Breast epithelium (tissue), 4 donors: Measurements from ENCODE around the gene TMEM150B. TPM values are rescaled to one million over a fixed set of nuclear protein-coding genes. Genes with fewer than 3 reads are reported as not detected.

ENCODE experiments used
- DNase-seq, 2 donors: peaks; one replicate each; pipeline ENCODE4 v3.0.0-alpha.2; 2019; ENCODE audit warnings: low spot score in 2 of 2
- H3K27ac ChIP-seq, 2 donors: fragments of 200-600 bp; sonication (generic) in 1 of 2; one replicate each; pipeline ENCODE4 v1.5.1; 2016 to 2019; ENCODE audit warnings: mild to moderate bottlenecking in 1 of 2
- H3K27me3 ChIP-seq, 2 donors: fragments of 200-600 bp; sonication (generic) in 1 of 2; one replicate each; pipeline versions ENCODE4 v1.5.1 to v1.6.0; 2017 to 2019; ENCODE audit warnings: control low read depth in 1 of 2, mild to moderate bottlenecking in 1 of 2
- H3K36me3 ChIP-seq: fragments of 200-600 bp; one replicate; pipeline ENCODE4 v1.5.1; 2019
- H3K4me1 ChIP-seq, 2 donors: fragments of 200-600 bp; sonication (generic); one replicate each; pipeline ENCODE4 v1.5.1; 2016 to 2019; ENCODE audit warnings: control low read depth in 1 of 2
- H3K4me3 ChIP-seq, 3 donors: fragments of 200-600 bp; sonication (generic); 1 replicate in 2 of 3; 2 replicates in 1 of 3; pipeline ENCODE4 v1.5.1; 2016 to 2019; ENCODE audit warnings: mild to moderate bottlenecking in 3 of 3, moderate library complexity in 2 of 3
- H3K9me3 ChIP-seq, 2 donors: fragments of 200-600 bp; sonication (generic) in 1 of 2; one replicate each; pipeline ENCODE4 v1.5.1; 2016 to 2019; ENCODE audit warnings: control low read depth in 1 of 2
- POLR2A ChIP-seq: fragments of 450-650 bp; IDR thresholded peaks from one replicate; pipeline ENCODE4 v1.6.1; 2016; ENCODE audit warnings: antibody characterized with exemption, mild to moderate bottlenecking, moderate library complexity
- POLR2AphosphoS5 ChIP-seq, 3 donors: sonication (generic); formaldehyde crosslinking; IDR thresholded peaks; one replicate each; pipeline ENCODE4 v1.6.1; 2017; ENCODE audit warnings: antibody characterized with exemption in 3 of 3
- intact Hi-C: fragments of 100-400 bp; cut with DNase I; formaldehyde crosslinking; loops from one replicate; pipeline ENCODE4 v1.15.1; 2023; ENCODE audit warnings: low total_unique reads
- total RNA-seq, 3 donors: library from RNA; depleted of rRNA; stranded (reverse); fragments of >200 nt; gene quantifications; one replicate each; pipeline ENCODE4 v1.1.0, GENCODE V29; 2016
- TF ChIP-seq, protein P1 (sequence below), 3 donors: fragments of 450-650 bp; IDR thresholded peaks; one replicate each; pipeline ENCODE4 v1.5.1; 2016 to 2017; ENCODE audit warnings: antibody characterized with exemption in 3 of 3, mild to moderate bottlenecking in 3 of 3, moderate library complexity in 3 of 3

Gene TMEM150B
- total RNA-seq, 3 donors from 2014 or later, result 1.6 to 11.8 (median 3.1) TPM

DNA sequence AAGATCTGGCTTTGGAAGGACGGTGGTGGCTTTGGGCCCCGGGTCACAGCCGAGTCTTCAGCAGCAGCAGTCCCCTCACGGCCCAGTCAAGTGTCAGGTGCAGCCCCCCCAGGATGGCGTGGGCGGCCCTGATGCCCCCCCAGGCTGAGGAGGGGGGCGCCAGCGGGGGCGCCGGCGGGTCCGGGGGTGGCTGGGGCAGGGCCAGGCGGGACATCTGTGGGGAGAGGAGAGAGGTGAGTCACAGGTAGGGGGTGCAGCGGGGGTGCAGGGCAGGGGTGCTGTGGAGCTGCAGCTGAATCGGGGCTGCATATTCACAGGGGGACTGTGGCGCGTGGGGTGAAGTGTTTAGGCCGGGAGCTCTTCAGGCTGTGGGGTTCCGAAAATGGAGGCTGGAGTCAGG, 40.8 kb upstream of the TMEM150B start:
- TF ChIP-seq, protein P1, sequence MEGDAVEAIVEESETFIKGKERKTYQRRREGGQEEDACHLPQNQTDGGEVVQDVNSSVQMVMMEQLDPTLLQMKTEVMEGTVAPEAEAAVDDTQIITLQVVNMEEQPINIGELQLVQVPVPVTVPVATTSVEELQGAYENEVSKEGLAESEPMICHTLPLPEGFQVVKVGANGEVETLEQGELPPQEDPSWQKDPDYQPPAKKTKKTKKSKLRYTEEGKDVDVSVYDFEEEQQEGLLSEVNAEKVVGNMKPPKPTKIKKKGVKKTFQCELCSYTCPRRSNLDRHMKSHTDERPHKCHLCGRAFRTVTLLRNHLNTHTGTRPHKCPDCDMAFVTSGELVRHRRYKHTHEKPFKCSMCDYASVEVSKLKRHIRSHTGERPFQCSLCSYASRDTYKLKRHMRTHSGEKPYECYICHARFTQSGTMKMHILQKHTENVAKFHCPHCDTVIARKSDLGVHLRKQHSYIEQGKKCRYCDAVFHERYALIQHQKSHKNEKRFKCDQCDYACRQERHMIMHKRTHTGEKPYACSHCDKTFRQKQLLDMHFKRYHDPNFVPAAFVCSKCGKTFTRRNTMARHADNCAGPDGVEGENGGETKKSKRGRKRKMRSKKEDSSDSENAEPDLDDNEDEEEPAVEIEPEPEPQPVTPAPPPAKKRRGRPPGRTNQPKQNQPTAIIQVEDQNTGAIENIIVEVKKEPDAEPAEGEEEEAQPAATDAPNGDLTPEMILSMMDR (IDR thresholded peaks at IDR 0.05), result no peak
- TF ChIP-seq POLR2AphosphoS5 (IDR thresholded peaks at IDR 0.05), result no peak
- TF ChIP-seq POLR2A, result no peak
- H3K36me3 ChIP-seq, result no peaks in the 10 kb centered on the region
- H3K27ac ChIP-seq, result no peak overlapping the region
- DNase-seq, result no peak
- H3K4me1 ChIP-seq, result peaks cover 4 to 6% of the 10 kb centered on the region in 2 donors
- peaks cover 16 to 30% of the 10 kb centered on the region in 2 donors for H3K27me3 ChIP-seq
- no peak overlapping the region for H3K4me3 ChIP-seq
- intact Hi-C loops, result no loop called here
- no peaks in the 10 kb centered on the region for H3K9me3 ChIP-seq

DNA sequence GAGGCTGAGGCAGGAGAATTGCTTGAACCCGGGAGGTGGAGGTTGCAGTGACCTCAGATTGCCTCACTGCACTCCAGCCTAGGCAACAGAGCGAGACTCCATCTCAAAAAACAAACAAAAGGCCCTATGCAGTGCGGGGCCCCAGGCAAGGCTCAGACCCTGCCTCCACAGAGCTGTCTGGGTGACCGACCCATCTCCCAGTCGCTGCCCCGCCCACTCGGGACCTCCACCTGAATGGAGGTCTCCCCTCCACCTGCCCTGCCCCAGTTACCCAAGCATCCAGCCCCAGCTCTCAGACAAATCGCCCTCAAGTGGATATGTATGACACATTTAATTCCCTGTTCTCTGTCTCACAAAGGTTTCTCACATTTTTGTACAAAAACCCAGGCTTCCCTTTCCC, 40.1 kb upstream of the TMEM150B start:
- peaks cover 16 to 22% of the 10 kb centered on the region in 2 donors for H3K27me3 ChIP-seq

DNA sequence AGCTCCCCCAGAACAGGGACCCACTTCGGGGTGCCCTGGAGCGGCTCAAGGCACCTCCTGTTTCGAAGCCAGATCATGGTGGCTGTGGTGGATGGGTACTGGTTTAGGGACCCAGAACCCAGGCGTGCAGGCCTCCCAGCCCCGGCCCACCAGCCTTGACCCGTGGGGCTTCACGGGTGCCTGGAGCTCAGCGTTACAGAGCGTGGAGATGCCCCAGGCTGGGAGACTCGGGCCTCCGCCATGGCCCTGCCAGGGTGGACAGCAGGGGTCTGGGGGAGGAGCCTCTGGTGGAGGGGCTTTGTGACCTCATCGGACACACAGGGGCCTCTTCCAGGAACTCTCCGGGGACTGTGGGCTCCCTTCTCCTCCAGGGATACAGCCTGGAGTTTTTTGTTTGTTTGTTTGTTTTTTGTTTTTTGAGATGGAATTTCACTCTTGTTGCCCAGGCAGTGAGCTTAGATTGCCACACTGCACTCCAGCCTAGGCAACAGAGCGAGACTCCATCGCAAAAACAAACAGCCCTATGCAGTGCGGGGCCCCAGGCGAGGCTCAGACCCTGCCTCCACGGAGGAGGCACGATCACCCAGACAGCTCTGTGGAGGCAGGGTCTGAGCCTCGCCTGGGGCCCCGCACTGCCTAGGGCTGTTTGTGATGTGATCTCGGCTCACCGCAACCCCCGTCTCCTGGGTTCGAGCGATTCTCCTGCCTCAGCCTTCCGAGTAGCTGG, 38.0 kb upstream of the TMEM150B start, which contains the start of gene GARIN5B:
GARIN5B (minus strand) TSS at position 271 of the 727 bp plus-strand sequence; CDS start at position 77, 194 bp downstream.
- DNase-seq, result no peak
- Histone ChIP-seq H3K9me3 (no peaks in the 10 kb centered on the region), H3K27me3 (peaks cover 1 to 4% of the 10 kb centered on the region in 2 donors), H3K27ac (no peak within 1 kb of the TSS), H3K4me3 (no peak within 1 kb of the TSS), H3K36me3 (no peaks in the 10 kb centered on the region), H3K4me1 (no peaks in the 10 kb centered on the region)
- intact Hi-C loops, result no loop called here
- TF ChIP-seq POLR2A (no peak), POLR2AphosphoS5 (IDR thresholded peaks at IDR 0.05) (no peak)
- TF ChIP-seq, protein P1 (IDR thresholded peaks at IDR 0.05), result no peak

More for the DNA sequence above, 40.1 kb upstream of the TMEM150B start:
- DNase-seq, result no peak
- intact Hi-C loops, result no loop called here
- TF ChIP-seq POLR2AphosphoS5 (IDR thresholded peaks at IDR 0.05) (no peak), POLR2A (no peak)
- TF ChIP-seq, protein P1 (IDR thresholded peaks at IDR 0.05), result no peak
- no peak overlapping the region for H3K27ac ChIP-seq
- H3K36me3 ChIP-seq, result no peaks in the 10 kb centered on the region
- peaks cover 4 to 6% of the 10 kb centered on the region in 2 donors for H3K4me1 ChIP-seq
- no peaks in the 10 kb centered on the region for H3K9me3 ChIP-seq
- no peak overlapping the region for H3K4me3 ChIP-seq

DNA sequence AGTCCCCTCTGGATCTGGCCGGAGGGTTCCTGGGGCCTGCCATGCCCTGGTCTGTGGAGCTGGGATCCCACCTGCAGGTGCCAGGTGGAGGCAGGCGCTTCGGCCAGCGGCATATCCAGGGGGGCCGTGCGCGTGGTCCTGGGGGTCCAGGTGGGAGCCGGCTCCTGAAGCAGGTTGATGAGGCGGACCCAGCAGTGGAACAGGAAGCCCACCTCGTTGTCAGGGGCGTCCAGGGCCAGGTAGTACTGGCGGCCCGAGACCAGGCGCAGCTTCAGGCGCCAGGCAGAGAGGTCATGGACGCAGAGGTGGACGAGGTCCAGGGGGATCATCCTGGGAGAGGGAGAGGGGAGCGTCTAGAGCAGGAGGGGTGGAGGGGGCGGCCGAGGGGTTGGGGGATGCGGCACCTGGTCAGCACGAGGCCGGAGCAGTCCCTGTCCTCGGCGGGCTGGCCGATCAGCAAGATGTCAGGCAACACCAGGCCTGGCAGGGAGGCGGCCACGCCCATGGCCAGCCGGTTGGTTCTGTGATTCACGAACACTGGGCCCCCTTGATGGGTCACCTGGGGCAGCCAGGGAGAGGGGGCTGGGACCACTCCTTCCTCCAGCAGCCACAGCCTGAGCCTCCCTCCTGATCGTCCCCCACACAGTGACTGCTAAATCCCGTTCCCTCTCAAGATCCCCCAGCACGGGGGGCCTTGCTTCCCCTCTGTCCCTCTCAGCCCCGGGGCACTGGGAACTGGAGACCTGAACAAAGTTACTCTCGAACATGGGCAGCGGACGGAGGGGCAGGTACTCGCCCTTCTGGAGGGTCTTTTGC, 37.2 kb upstream of the TMEM150B start:
- DNase-seq, result no peak
- H3K27ac ChIP-seq, result no peak overlapping the region
- H3K36me3 ChIP-seq, result no peaks in the 10 kb centered on the region
- H3K4me1 ChIP-seq, result no peaks in the 10 kb centered on the region
- H3K4me3 ChIP-seq, result no peak overlapping the region
- no peaks in the 10 kb centered on the region for H3K27me3 ChIP-seq
- TF ChIP-seq POLR2AphosphoS5 (IDR thresholded peaks at IDR 0.05), result no peak
- TF ChIP-seq POLR2A, result no peak
- TF ChIP-seq, protein P1 (IDR thresholded peaks at IDR 0.05), result no peak
- intact Hi-C loops, result no loop called here
- H3K9me3 ChIP-seq, result no peaks in the 10 kb centered on the region

DNA sequence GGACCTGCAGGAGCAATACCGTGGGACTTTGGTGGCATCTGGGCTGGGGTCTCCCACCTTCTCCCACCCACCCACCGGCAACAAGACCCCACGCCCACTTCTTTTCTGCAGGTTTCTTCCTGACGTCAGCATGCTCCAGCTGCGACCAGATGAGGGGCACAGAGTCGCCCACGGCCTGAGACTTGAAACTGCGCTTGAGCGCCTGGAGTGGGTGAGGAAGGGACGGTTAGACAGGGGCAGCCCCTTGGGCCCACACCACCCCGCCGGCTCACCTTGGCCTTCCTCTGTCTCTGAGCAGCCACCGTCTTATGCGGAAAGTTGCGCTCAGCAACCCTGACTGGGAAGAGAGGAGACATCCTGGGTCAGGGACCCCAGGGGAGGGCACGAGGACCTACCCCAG, 35.8 kb upstream of the TMEM150B start:
- Histone ChIP-seq H3K27me3 (no peaks in the 10 kb centered on the region), H3K27ac (no peak overlapping the region), H3K4me3 (no peak overlapping the region), H3K9me3 (no peaks in the 10 kb centered on the region), H3K4me1 (no peaks in the 10 kb centered on the region), H3K36me3 (no peaks in the 10 kb centered on the region)
- no peak for DNase-seq
- TF ChIP-seq POLR2A (no peak), POLR2AphosphoS5 (IDR thresholded peaks at IDR 0.05) (no peak)
- TF ChIP-seq, protein P1 (IDR thresholded peaks at IDR 0.05), result no peak
- intact Hi-C loops, result no loop called here
